IMR-90 (cell line): ENCODE results near the gene PSAP. TPM values are rescaled to one million over a fixed set of nuclear protein-coding genes. Genes with fewer than 3 reads are reported as not detected.

Source experiments
- ATAC-seq: fragments of 200-7000 bp; cut with Tn5 transposase; 2 replicates; pipeline ENCODE4 v1.9.1; 2020; ENCODE audit warnings: low read depth, mild to moderate bottlenecking, moderate library complexity
- BruUV-seq: library from RNA; stranded (reverse); fragments of 400-500 nt; replicated peaks from 2 replicates; lab custom pipeline; 2021; lab: Mats Ljungman, UMichigan
- CTCF ChIA-PET: fragments of 300-600 bp; formaldehyde crosslinking; extraction: SDS; loops from one replicate; lab custom pipeline; 2021; ENCODE audit warnings: antibody characterized with exemption; lab: Yijun Ruan, JAX
- POLR2A ChIA-PET: fragments of 300-600 bp; sonication (Branson Sonifier 250); formaldehyde crosslinking; loops from one replicate; lab custom pipeline; 2022; ENCODE audit warnings: antibody characterized with exemption; ENCODE audit not compliant: unreplicated experiment; lab: Charles Lee
- DNase-seq: peaks from one replicate; pipeline ENCODE4 v3.0.0; 2013
- H2AFZ ChIP-seq: replicated peaks from 2 replicates; pipeline ENCODE3; 2013; ENCODE audit warnings: low read length, mild to moderate bottlenecking; ENCODE audit not compliant: poor library complexity
- H2AK5ac ChIP-seq: 2 replicates; pipeline ENCODE4 v1.6.1; 2013; ENCODE audit warnings: low read depth, low read length, inconsistent platforms
- H2AK9ac ChIP-seq: replicated peaks from 2 replicates; pipeline ENCODE3; 2013; ENCODE audit warnings: mild to moderate bottlenecking, low read depth, low read length, moderate library complexity; ENCODE audit not compliant: poor library complexity
- H2BK120ac ChIP-seq: 2 replicates; pipeline ENCODE4 v1.6.1; 2013; ENCODE audit warnings: low read depth, low read length, inconsistent platforms
- H2BK15ac ChIP-seq: 3 replicates; pipeline ENCODE4 v1.6.1; 2013; ENCODE audit warnings: low read depth, low read length, inconsistent platforms
- H2BK20ac ChIP-seq: 2 replicates; pipeline ENCODE4 v1.6.1; 2013; ENCODE audit warnings: low read depth, mild to moderate bottlenecking, inconsistent platforms, low read length, moderate library complexity
- H2BK5ac ChIP-seq: 2 replicates; pipeline ENCODE4 v1.6.1; 2013; ENCODE audit warnings: mild to moderate bottlenecking, low read depth, low read length, inconsistent platforms; ENCODE audit not compliant: poor library complexity, severe bottlenecking
- H3K14ac ChIP-seq: replicated peaks from 2 replicates; pipeline ENCODE4 v1.6.1; 2013; ENCODE audit warnings: low read depth, low read length, inconsistent platforms
- H3K18ac ChIP-seq: 2 replicates; pipeline ENCODE4 v1.6.1; 2013; ENCODE audit warnings: low read depth, low read length, control low read depth
- H3K23ac ChIP-seq: 2 replicates; pipeline ENCODE4 v1.6.1; 2013; ENCODE audit warnings: low read depth, low read length, inconsistent platforms
- H3K27ac ChIP-seq: 2 replicates; pipeline ENCODE4 v1.5.1; 2013; ENCODE audit warnings: mild to moderate bottlenecking, control low read depth, low read length; ENCODE audit not compliant: insufficient read depth
- H3K27me3 ChIP-seq: 2 replicates; pipeline ENCODE4 v1.6.1; 2013; ENCODE audit warnings: low read length; ENCODE audit not compliant: control insufficient read depth, insufficient read depth
- H3K36me3 ChIP-seq: 2 replicates; pipeline ENCODE4 v1.6.1; 2013; ENCODE audit warnings: low read length, mixed read lengths; ENCODE audit not compliant: control insufficient read depth, insufficient read depth
- H3K4ac ChIP-seq: 2 replicates; pipeline ENCODE4 v1.6.1; 2013; ENCODE audit warnings: low read depth, low read length, inconsistent platforms
- H3K4me1 ChIP-seq: 2 replicates; pipeline ENCODE4 v1.6.1; 2013; ENCODE audit warnings: low read length, mixed read lengths; ENCODE audit not compliant: control insufficient read depth, insufficient read depth
- H3K4me2 ChIP-seq: 2 replicates; pipeline ENCODE4 v1.6.1; 2013; ENCODE audit warnings: low read depth, mild to moderate bottlenecking, control low read depth, low read length, moderate library complexity
- H3K4me3 ChIP-seq: 2 replicates; pipeline ENCODE4 v1.5.1; 2013; ENCODE audit warnings: low read depth, mild to moderate bottlenecking, control low read depth, low read length, moderate library complexity; ENCODE audit not compliant: insufficient read depth
- H3K56ac ChIP-seq: 2 replicates; pipeline ENCODE4 v1.6.1; 2013; ENCODE audit warnings: low read length, inconsistent platforms; ENCODE audit not compliant: insufficient read depth; ENCODE audit errors: extremely low read depth
- H3K79me1 ChIP-seq, 2 experiments: 2 replicates each; pipeline ENCODE4 v1.6.1; 2013; ENCODE audit warnings: low read length in 2 of 2, inconsistent platforms in 1 of 2, low read depth in 1 of 2
- H3K9ac ChIP-seq: 2 replicates; pipeline ENCODE4 v1.6.1; 2013; ENCODE audit warnings: low read depth, low read length, control low read depth
- H3K9me1 ChIP-seq: 2 replicates; pipeline ENCODE4 v1.6.1; 2013; ENCODE audit warnings: low read length, inconsistent platforms; ENCODE audit not compliant: insufficient read depth
- H3K9me3 ChIP-seq: 2 replicates; pipeline ENCODE4 v1.6.1; 2013; ENCODE audit warnings: low read length; ENCODE audit not compliant: control insufficient read depth, insufficient read depth
- H4K20me1 ChIP-seq: 2 replicates; pipeline ENCODE4 v1.6.1; 2013; ENCODE audit warnings: low read length, inconsistent platforms; ENCODE audit not compliant: insufficient read depth
- H4K5ac ChIP-seq: 2 replicates; pipeline ENCODE4 v1.6.1; 2013; ENCODE audit warnings: mild to moderate bottlenecking, low read depth, low read length, control low read depth
- H4K8ac ChIP-seq, 2 experiments: 2 replicates each; pipeline ENCODE4 v1.6.1; 2013; ENCODE audit warnings: low read depth in 2 of 2, low read length in 2 of 2, control low read depth in 1 of 2, inconsistent platforms in 1 of 2
- H4K91ac ChIP-seq: 2 replicates; pipeline ENCODE4 v1.6.1; 2013; ENCODE audit warnings: low read depth, low read length, inconsistent platforms; ENCODE audit not compliant: insufficient read depth
- BHLHE40 ChIP-seq: fragments of 150-350 bp; IDR thresholded peaks from 2 replicates; pipeline ENCODE4 v1.6.1; 2016; ENCODE audit warnings: mild to moderate bottlenecking, low read depth, low read length
- CEBPB ChIP-seq: IDR thresholded peaks from 2 replicates; pipeline ENCODE4 v1.6.1; 2012; ENCODE audit warnings: low read depth, low read length, improper control_type of control experiment
- MAFK ChIP-seq: IDR thresholded peaks from 2 replicates; pipeline ENCODE4 v1.6.1; 2012; ENCODE audit warnings: low read depth, low read length, improper control_type of control experiment
- MXI1 ChIP-seq: IDR thresholded peaks from 2 replicates; pipeline ENCODE4 v1.6.1; 2012; ENCODE audit warnings: low read depth, mild to moderate bottlenecking, low read length, moderate library complexity, borderline replicate concordance
- POLR2A ChIP-seq: IDR thresholded peaks from 2 replicates; pipeline ENCODE4 v1.6.1; 2012; ENCODE audit warnings: mild to moderate bottlenecking, low read depth, low read length
- WGBS, 2 experiments: methylation state at CpG; one replicate each; pipeline versions ENCODE4 v1.1.5 to v1.1.7; 2013; ENCODE audit warnings: missing lambda C conversion rate in 2 of 2; ENCODE audit not compliant: insufficient read length in 1 of 2; ENCODE audit errors: extremely low coverage in 2 of 2; 5-methylcytosine and 5-hydroxymethylcytosine counted together
- dilution Hi-C: fragments of 300-500 bp; cut with HindIII; formaldehyde crosslinking; loops from one replicate; pipeline ENCODE4 v1.14.3; 2018; ENCODE audit warnings: low sequenced_read_pairs; ENCODE audit not compliant: unreplicated experiment
- in situ Hi-C: fragments of 300-500 bp; cut with MboI; formaldehyde crosslinking; loops from 3 replicates; pipeline ENCODE4 v1.14.3; 2019; ENCODE audit warnings: low sequenced_read_pairs, inconsistent platforms, mixed read lengths
- intact Hi-C: fragments of 100-400 bp; cut with micrococcal nuclease; formaldehyde crosslinking; loops from 2 replicates; pipeline ENCODE4 v1.10.0; 2022
- polyA plus RNA-seq, 3 experiments: library from polyadenylated mRNA; depleted of rRNA; stranded (reverse); fragments of >200 nt; gene quantifications; 2 replicates each; pipeline ENCODE4 v1.2.3, GENCODE V29; 2012; ENCODE audit warnings: low replicate concordance in 1 of 3
- total RNA-seq: library from RNA; depleted of rRNA; stranded (reverse); fragments of >200 nt; gene quantifications from 2 replicates; pipeline ENCODE4 v1.2.3, GENCODE V29; 2012

PSAP gene
- total and polyA plus RNA-seq, 2 of the 4 experiments (the other 2 are of a cell fraction), result 216 to 876 TPM

- Histone ChIP-seq H4K8ac (no peak overlapping the region), H3K9me3 (no peaks in the 10 kb centered on the region), H3K14ac (no peak overlapping the region), H4K5ac (no peak overlapping the region), H3K9ac (no peak overlapping the region), H2BK120ac (no peak overlapping the region), H3K9me1 (no peaks in the 10 kb centered on the region; the same call in 1 of the 2 replicates), H2BK5ac (no peak overlapping the region), H2AK9ac (no peak overlapping the region), H3K27ac (no peak overlapping the region), H3K79me1 (no peaks in the 10 kb centered on the region), H3K4ac (no peak overlapping the region), H3K4me3 (no peak overlapping the region), H3K4me2 (no peak overlapping the region), H3K27me3 (peaks cover 5% of the 10 kb centered on the region; the same call in 1 of the 2 replicates), H2AFZ (no peak overlapping the region), H3K36me3 (peaks cover 11% of the 10 kb centered on the region; the same call in 1 of the 2 replicates), H3K4me1 (no peaks in the 10 kb centered on the region), H4K20me1 (peaks cover 19% of the 10 kb centered on the region), H2BK15ac (no peak overlapping the region), H4K91ac (no peak overlapping the region), H3K23ac (no peak overlapping the region), H3K18ac (no peak overlapping the region), H3K56ac (no peak overlapping the region), H2AK5ac (no peak overlapping the region), H2BK20ac (no peak overlapping the region)
- POLR2A ChIA-PET, result no interaction called here
- no peak for TF ChIP-seq CEBPB
- no peak for TF ChIP-seq POLR2A
- TF ChIP-seq MXI1, result no peak; the same call in 1 of the 2 replicates
- TF ChIP-seq MAFK, result no peak
- no peak for TF ChIP-seq BHLHE40
- CTCF ChIA-PET, result interaction anchor here (1.1 to 1.7 kb wide), 2 partner anchors 115 to 237 kb away, joined by 4 to 6 read pairs; no protein-coding TSS in a partner anchor
- in situ Hi-C loops, result loop anchor here (10.0 kb wide), 2 partner anchors 427 to 497 kb away; partner anchors contain the start of gene SLC29A3
- DNase-seq, result no peak
- WGBS, 2 experiments, result 100% methylated on average over 8 of the region's 19 CpGs; no CpG with 5 or more reads in 1 of the 2 experiments
- dilution Hi-C loops, result no loop called here
- BruUV-seq, result no TSS peak
- ATAC-seq, result no peak
- intact Hi-C loops, result loop anchor here (5.0 kb wide), 2 partner anchors 99 to 114 kb away; no protein-coding TSS in a partner anchor
Observed at GRCh38 chr10:71811351-71811750, 39.7 kb downstream of the PSAP start.
